Fibroblast of the conjunctiva (primary cell): Measurements from ENCODE around the gene INTS1.
"Not testable (repeated sequence)": the region's sequence is repeated elsewhere in the genome, so short reads cannot be mapped to it uniquely, and the experiment has no call there.

Experiments used
- DNase-seq: peaks from one replicate; pipeline ENCODE4 v3.0.0-alpha.2; 2010; ENCODE audit warnings: low read depth

Gene INTS1

DNA sequence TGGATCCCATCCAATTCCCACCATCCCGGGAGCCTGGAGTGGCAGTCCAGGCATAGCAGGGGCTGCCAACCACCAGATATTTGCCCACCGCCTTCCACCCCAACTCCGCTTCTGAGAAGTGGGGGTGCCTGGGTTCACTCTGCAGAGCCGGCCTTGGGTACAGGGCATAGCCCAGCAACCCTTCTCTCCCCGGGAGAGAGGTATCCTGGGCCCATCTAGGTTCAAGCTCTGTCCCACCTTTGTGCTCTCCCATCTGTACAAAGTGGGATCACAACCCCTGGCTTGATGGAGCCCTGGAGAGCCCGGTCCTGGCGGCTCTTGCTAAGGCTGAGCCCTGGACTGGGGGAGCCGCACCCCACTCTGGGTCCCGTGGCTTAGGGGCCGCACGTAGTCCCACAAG is 57.1 kb downstream of the INTS1 start:
- DNase-seq, result no peak

DNA sequence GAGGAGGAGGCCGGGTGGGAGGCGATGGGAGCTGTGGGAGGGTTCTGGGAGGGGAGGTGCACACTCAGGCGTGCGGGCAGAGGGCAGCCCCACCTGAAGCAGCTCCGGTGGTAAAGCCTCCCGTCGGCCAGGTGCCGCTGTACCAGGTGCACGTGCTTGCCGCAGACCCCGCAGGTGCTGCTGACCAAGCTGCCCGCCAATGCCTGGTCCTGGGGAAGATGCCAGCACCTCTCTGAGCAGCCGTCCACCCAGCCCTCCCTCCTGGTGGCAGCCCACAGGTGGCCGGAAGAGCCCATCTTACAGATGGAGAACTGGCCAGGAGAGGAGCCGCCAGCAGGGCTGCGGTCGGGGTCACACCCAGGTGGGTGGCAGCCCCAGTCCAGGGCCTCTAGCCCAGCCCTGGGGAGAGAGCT is 57.6 kb downstream of the INTS1 start:
- no peak for DNase-seq

DNA sequence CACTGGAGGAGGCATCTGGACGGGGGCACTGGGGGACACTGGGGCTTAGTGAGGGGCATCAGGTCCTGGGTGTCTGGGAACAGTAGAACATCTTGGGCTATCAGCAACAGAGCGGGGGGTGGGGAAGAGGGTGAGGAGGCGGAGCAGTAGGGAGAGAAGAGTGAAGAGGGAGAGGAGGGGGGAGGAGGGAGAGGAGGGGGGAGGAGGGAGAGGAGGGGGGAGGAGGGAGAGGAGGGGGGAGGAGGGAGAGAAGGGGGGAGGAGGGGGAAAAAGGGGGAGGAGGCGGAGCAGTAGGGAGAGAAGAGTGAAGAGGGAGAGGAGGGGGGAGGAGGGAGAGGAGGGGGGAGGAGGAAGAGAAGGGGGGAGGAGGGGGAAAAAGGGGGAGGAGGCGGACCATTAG is 58.2 kb downstream of the INTS1 start:
- DNase-seq, result not testable (repeated sequence)

DNA sequence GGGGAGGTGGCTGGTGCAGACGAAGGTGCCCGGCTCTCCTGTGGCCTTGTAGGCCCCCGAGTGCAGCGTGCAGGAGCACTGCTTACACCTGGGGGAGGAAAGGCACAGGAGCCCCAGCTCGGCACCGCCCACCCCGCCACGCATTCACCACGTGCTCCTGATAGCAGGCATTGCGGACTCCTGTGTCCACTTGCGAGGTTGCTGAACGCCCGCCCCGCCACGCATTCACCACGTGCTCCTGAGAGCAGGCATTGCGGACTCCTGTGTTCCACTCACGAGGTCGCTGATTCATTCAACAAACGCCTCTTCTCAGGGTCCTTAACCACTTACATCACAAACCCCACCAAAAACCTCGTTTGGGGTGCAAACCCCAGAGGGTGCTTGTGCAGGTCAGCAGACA is 58.8 kb downstream of the INTS1 start:
- no peak for DNase-seq

DNA sequence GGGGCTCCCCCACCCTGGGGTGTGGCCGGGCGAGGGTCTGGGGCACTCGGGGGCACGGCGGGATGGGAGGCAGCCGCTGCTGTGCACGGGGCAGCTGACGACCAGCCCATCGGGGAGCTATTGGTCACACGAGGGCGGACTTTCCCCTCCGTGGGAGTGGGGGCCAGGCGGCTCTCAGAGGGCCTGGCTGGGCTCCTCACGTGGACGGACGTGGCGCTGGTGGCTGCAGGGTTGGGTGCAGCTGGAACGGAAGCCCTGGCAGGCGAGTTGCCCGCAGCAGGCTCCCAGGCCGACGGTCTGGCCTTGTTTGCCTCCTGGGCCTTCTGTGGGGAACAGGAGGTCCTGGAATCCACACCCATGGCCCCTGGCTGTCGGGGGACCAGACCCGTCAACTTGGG is 59.3 kb downstream of the INTS1 start:
- DNase-seq, result no peak

DNA sequence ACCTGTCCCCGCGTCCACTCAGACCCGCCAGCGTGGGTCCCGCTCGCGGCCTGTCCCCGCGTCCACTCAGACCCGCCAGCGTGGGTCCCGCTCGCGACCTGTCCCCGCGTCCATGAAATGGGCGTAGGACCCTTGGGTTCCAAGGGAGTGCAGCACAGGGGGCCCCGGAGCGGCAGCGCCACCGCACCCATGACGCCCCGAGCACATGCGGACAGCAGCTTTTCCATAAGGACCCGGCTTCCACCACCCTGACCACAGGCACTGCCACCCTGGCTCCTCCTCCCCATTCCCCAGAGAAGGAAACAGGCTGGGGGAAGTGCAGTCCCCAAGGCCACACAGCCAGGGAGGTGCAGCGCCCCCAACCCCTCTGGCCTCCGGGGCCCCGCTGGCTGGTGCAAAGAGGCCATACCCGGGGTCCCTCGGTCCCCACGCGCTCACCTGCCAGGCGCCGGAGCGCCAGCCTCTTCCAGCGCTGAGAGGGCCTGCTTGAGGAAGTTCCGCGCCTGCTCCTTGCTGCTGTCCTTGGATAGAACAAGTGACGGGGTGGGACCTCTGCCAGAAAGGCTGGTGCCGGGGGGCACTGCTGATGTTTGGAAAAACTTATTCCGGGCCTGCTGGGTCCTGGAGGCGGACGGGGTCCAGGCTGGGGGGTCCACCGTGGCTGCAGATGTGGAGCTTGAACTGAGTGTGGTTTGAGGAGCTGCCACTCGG is 59.8 kb downstream of the INTS1 start:
- DNase-seq, result no peak

DNA sequence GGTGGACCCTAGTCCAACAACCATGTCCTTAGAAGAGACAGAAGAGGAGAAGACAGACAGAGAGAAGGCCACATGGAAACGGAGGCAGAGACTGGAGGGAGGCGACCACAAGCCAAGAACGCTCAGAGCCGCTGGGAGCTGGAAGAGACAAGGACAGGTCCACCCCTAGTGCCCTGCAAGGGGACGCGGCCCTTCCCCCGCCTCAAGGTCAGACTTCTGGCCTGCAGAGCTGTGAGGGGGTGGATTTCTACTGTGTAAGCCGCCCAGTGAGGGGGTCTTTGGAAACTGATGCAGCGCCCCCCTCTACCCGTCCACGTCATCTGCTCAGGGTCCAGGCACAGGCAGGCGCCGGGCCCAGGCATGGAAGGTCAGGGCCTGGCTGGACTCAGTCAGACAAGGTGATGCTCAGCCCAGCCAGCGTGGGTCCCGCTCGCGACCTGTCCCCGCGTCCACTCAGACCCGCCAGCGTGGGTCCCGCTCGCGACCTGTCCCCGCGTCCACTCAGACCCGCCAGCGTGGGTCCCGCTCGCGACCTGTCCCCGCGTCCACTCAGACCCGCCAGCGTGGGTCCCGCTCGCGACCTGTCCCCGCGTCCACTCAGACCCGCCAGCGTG is 60.5 kb downstream of the INTS1 start:
- DNase-seq, result not testable (repeated sequence)

- no peak for DNase-seq
Measured at GRCh38 chr7:1442355-1443124, 61.6 kb downstream of the INTS1 start.

DNA sequence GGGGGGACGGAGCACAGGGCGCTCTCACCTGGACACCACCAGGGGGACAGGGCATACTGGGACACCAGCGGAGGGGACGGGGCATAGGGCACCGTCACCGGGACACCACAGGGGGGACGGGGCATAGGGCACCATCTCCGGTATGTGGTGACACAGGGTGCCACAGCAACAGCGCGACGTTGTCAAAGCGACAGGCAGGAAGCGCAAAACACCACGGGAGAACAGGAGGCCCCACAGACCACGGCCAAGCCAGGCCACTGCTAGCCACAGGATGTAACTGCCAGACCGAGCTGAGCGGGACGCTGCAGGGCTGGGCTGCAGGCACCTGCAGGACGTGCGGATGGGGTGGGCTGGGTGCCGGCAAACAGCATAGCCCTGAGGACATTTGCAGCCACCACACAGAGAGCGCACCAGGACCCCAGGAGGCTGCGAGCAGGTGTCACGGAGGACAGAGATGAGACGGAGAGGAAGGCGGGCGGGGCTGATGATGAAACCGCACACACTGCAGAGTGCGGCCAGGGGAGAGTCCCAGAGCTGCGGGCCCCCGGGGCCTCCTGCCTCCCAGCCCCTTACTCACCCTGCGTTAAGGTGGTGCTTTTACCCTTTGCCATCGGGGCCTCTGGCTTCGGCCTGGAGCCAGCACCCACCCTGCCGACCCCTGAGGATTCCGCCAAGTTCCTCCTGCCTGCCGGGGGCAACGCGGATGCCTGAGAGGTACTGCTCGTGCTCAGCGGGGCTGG is 62.4 kb downstream of the INTS1 start:
- DNase-seq, result no peak

- DNase-seq, result no peak
Measured at GRCh38 chr7:1440620-1441019, 63.6 kb downstream of the INTS1 start.

GRCh38 chr7:1439373-1440363 is 64.5 kb downstream of the INTS1 start:
- no peak for DNase-seq

- DNase-seq, result no peak
Measured at GRCh38 chr7:1438821-1439220, 65.4 kb downstream of the INTS1 start.

DNA sequence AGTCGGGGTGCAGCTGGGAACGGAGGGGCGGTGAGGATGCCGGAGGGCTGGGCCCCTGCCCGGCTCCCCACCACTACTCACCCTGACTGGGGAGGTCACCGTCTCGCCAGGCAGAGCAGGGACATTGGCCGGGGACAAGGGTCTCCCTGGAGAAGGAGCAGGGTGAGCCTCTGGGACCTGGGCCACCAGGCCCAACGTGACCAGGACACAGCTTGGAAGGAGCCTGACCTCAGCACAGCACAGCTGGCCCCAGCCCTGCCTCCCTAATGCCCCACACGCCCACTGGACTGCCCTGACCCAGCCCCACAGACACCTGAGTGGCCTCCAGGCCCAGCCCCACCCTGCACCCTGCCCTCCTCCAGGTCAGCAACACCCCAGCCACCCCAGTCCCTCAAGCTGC is 66.0 kb downstream of the INTS1 start:
- no peak for DNase-seq

- no peak for DNase-seq
Measured at GRCh38 chr7:1437155-1437880, 66.9 kb downstream of the INTS1 start.

GRCh38 chr7:1436608-1437007 is 67.6 kb downstream of the INTS1 start:
- DNase-seq, result no peak

GRCh38 chr7:1434891-1435670 is 69.1 kb downstream of the INTS1 start:
- DNase-seq, result no peak

DNA sequence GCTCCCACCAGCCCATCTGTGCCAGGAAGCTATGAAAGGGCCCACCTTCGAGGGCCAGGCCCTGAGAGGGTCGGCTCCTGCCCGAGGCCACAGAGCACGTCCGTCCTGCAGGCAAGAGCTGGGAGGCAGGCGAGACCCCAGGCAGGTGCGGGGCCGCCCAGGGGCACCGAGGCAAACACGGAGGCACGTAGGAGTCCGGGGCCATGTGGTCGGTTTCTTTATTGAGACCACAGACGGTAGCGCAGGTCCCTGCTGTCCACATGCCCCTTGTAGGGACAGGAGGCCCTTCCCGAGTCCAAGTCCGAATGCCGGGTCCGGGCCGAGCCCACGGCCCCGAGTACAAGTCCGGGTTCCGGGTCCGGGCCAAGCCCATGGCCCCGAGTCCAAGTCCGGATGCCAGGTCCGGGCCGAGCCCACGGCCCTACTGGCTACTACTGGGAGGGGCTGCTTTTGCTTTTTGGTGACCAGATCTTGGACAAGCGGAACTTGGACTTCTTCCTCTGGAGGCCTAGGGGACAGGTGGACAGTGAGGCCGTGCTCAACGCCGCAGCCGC is 69.9 kb downstream of the INTS1 start:
- no peak for DNase-seq

DNA sequence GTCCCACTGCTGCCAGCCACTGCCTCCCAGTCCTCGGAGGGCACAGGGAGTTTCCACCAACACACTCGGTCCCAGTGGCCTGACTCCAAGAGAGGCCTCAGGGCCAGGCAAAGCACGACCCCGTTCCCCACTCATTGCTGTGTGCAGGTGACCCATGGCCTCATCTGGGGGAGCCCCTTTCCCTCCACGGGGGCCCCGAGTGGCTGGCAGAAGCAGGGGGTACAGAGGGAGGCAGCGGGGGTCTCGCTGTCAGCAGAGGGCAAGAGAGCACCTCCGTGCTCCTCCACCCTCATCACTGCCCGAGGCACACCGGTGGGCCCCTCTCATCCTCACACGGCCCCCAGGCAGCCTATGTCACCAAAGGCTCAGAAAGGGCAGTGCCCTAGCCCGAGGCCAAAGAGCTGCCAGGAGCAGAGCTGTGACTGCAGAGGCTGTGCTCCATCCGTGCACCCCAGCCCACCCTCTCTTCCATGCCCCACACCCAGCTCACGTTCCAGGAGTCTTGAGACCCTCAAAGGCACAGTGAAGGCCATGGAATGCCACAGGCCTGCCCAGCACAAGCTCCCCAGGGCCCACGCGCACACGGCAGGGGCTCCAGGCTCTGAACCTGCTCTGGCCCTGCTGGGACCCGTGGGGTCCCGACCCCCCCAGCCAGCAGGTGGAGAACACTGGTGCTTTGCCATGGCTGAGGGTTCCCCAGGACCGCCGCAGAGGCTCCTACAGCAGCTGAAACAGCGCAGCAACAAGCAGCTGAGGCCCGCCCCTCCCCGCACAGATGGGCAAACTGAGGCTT is 70.9 kb downstream of the INTS1 start:
- no peak for DNase-seq
